Osteoblast (primary cell): Measurements from ENCODE around the gene THOC5. TPM values are rescaled to one million over a fixed set of nuclear protein-coding genes. Genes with fewer than 3 reads are reported as not detected.

Experiments
- DNase-seq: peaks from one replicate; pipeline ENCODE4 v3.0.0; 2011; ENCODE audit warnings: low spot score, mixed read lengths; ENCODE audit not compliant: insufficient read length; ENCODE audit errors: missing footprints
- H2AFZ ChIP-seq: 2 replicates; pipeline ENCODE4 v1.6.0; 2011; ENCODE audit warnings: mild to moderate bottlenecking, low read length
- H3K27ac ChIP-seq: 2 replicates; pipeline ENCODE4 v1.5.1; 2011; ENCODE audit warnings: mild to moderate bottlenecking, low read depth, low read length, moderate library complexity
- H3K27me3 ChIP-seq: 2 replicates; pipeline ENCODE4 v1.6.0; 2012; ENCODE audit warnings: mild to moderate bottlenecking, control low read depth, inconsistent platforms, low read length, moderate library complexity; ENCODE audit not compliant: insufficient read depth
- H3K36me3 ChIP-seq: 2 replicates; pipeline ENCODE4 v1.5.1; 2011; ENCODE audit warnings: mild to moderate bottlenecking, low read length, control low read depth, moderate library complexity; ENCODE audit not compliant: insufficient read depth
- H3K4me1 ChIP-seq: 2 replicates; pipeline ENCODE4 v1.5.1; 2011; ENCODE audit warnings: mild to moderate bottlenecking, low read length, control low read depth, moderate library complexity; ENCODE audit not compliant: insufficient read depth
- H3K4me2 ChIP-seq: 2 replicates; pipeline ENCODE4 v1.6.0; 2011; ENCODE audit warnings: mild to moderate bottlenecking, low read length; ENCODE audit not compliant: insufficient read depth
- H3K4me3 ChIP-seq: fragments of 200-600 bp; sonication (generic); 3 replicates; pipeline ENCODE4 v1.5.1; 2012; ENCODE audit warnings: mild to moderate bottlenecking, low read length, inconsistent platforms; ENCODE audit not compliant: insufficient read depth
- H3K79me2 ChIP-seq: 2 replicates; pipeline ENCODE4 v1.6.0; 2012; ENCODE audit warnings: mild to moderate bottlenecking, low read length, control low read depth, inconsistent platforms; ENCODE audit not compliant: insufficient read depth
- H3K9me3 ChIP-seq: 2 replicates; pipeline ENCODE4 v1.5.1; 2011; ENCODE audit warnings: low read depth, low read length, control low read depth
- H4K20me1 ChIP-seq: 2 replicates; pipeline ENCODE4 v1.6.0; 2012; ENCODE audit warnings: mild to moderate bottlenecking, low read length, control low read depth; ENCODE audit not compliant: insufficient read depth
- total RNA-seq: library from RNA; depleted of rRNA; stranded (reverse); fragments of >200 nt; gene quantifications from 2 replicates; pipeline ENCODE4 v1.2.3, GENCODE V29; 2012
- TF ChIP-seq, protein P1 (sequence below): IDR thresholded peaks from 2 replicates; pipeline ENCODE4 v1.5.1; 2011; ENCODE audit warnings: mild to moderate bottlenecking, low read depth, low read length, moderate library complexity; ENCODE audit errors: extremely low read depth

THOC5 gene
- total RNA-seq, 1 donor: 63.7 TPM

- no peaks in the 10 kb centered on the region for H3K4me1 ChIP-seq
- no peaks in the 10 kb centered on the region for H3K79me2 ChIP-seq
- H3K4me3 ChIP-seq: no peak overlapping the region
- DNase-seq: no peak
- H2AFZ ChIP-seq: no peak overlapping the region
- peaks cover under 1% of the 10 kb centered on the region for H3K27me3 ChIP-seq
- no peaks in the 10 kb centered on the region for H3K9me3 ChIP-seq
- TF ChIP-seq, protein P1, sequence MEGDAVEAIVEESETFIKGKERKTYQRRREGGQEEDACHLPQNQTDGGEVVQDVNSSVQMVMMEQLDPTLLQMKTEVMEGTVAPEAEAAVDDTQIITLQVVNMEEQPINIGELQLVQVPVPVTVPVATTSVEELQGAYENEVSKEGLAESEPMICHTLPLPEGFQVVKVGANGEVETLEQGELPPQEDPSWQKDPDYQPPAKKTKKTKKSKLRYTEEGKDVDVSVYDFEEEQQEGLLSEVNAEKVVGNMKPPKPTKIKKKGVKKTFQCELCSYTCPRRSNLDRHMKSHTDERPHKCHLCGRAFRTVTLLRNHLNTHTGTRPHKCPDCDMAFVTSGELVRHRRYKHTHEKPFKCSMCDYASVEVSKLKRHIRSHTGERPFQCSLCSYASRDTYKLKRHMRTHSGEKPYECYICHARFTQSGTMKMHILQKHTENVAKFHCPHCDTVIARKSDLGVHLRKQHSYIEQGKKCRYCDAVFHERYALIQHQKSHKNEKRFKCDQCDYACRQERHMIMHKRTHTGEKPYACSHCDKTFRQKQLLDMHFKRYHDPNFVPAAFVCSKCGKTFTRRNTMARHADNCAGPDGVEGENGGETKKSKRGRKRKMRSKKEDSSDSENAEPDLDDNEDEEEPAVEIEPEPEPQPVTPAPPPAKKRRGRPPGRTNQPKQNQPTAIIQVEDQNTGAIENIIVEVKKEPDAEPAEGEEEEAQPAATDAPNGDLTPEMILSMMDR: no peak
- no peak overlapping the region for H3K27ac ChIP-seq
- H3K4me2 ChIP-seq: no peak overlapping the region
- no peaks in the 10 kb centered on the region for H3K36me3 ChIP-seq
- H4K20me1 ChIP-seq: no peaks in the 10 kb centered on the region
These were observed 89.9 kb downstream of the THOC5 start for GRCh38 chr22:29463629-29464028.

GRCh38 chr22:29461263-29461662, 92.3 kb downstream of the THOC5 start:
- no peaks in the 10 kb centered on the region for H3K4me1 ChIP-seq
- H4K20me1 ChIP-seq: no peaks in the 10 kb centered on the region
- no peak for DNase-seq
- no peaks in the 10 kb centered on the region for H3K79me2 ChIP-seq
- no peak overlapping the region for H3K27ac ChIP-seq
- no peaks in the 10 kb centered on the region for H3K36me3 ChIP-seq
- no peaks in the 10 kb centered on the region for H3K9me3 ChIP-seq
- no peak overlapping the region for H3K4me2 ChIP-seq
- H2AFZ ChIP-seq: no peak overlapping the region
- no peaks in the 10 kb centered on the region for H3K27me3 ChIP-seq
- no peak overlapping the region for H3K4me3 ChIP-seq
- TF ChIP-seq, protein P1: no peak

- Histone ChIP-seq H2AFZ (no peak overlapping the region), H3K4me1 (no peaks in the 10 kb centered on the region), H3K27ac (no peak overlapping the region), H3K36me3 (no peaks in the 10 kb centered on the region), H3K9me3 (no peaks in the 10 kb centered on the region), H3K4me3 (no peak overlapping the region), H3K79me2 (no peaks in the 10 kb centered on the region), H3K27me3 (no peaks in the 10 kb centered on the region), H4K20me1 (no peaks in the 10 kb centered on the region), H3K4me2 (no peak overlapping the region)
- DNase-seq: no peak
- TF ChIP-seq, protein P1: no peak
These were observed 93.8 kb downstream of the THOC5 start for GRCh38 chr22:29459773-29460172.

GRCh38 chr22:29458551-29458950, 95.0 kb downstream of the THOC5 start:
- H3K4me1 ChIP-seq: no peaks in the 10 kb centered on the region
- H3K36me3 ChIP-seq: no peaks in the 10 kb centered on the region
- H3K9me3 ChIP-seq: no peaks in the 10 kb centered on the region
- H4K20me1 ChIP-seq: no peaks in the 10 kb centered on the region
- DNase-seq: no peak
- no peaks in the 10 kb centered on the region for H3K27me3 ChIP-seq
- H3K79me2 ChIP-seq: no peaks in the 10 kb centered on the region
- TF ChIP-seq, protein P1: no peak
- H3K4me2 ChIP-seq: no peak overlapping the region
- H3K27ac ChIP-seq: no peak overlapping the region
- no peak overlapping the region for H3K4me3 ChIP-seq
- no peak overlapping the region for H2AFZ ChIP-seq
